NCI-H446 treated with DMSO at 0.1 percent for 48 hours (cell line): ENCODE results near the gene ING4.

Experiments used
- DNase-seq: peaks from one replicate; lab custom pipeline; 2025; lab: John Stamatoyannopoulos, UW

Gene ING4

DNA sequence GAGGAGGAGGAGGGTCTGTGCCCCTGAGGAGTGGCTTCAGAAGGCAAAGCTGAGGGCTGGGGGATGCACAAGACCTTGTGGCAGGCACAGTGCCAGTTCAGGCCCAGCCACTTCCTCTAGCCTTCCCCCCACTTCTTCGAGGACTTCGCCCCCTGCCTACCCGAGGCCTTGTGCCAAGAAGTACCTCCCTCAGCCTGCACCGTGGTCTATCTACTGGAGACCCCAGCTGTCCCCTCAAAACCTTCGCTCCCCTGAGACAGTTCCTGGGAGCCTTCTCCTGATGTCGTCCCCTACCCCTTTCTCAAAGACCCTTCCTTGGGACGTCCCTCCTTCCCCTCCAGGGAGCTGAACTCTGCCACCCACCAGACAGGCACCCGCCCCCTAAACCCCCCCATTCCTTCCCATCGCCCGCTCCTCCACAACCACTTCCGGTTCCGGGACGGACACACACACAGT, 25.7 kb upstream of the ING4 start:
- peak; percentile 34 for DNase-seq

DNA sequence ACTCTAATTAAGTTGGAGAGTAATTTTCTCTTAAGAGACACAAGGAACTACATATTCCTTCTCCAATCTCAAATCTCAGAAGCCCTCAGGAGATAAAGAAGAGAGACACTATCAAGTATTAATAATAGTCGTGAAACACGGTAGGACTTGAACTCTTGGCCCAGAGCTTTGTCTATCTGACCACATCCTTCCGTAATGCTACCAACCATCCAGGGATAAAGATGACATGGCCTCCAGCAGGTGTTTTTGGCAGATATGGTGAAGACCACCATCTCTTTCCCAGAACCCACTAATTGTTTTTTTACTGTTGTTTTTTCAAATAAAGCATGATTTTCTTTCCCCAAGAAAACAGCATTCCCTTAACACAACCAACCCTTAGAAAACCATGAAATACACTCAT, 22.9 kb upstream of the ING4 start:
- no peak for DNase-seq

DNA sequence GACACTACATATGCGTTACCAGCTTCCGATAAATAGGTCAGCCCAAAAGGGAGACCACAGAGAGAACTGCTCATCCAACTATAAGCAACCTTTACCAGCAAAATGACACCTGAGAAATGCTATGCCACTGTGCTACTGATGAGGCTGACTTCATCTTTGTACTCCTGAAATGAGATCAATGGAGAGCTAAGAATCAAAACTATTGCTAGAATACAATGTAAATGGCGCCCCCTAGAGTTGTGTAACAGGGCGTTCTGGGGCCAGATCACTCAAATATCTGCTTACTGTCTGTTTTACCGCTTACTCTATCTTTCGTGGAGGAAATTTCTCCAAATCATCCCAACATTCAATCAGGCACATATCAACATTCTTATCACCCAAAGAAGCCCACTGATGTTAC, 21.7 kb upstream of the ING4 start:
- peak; percentile 8 for DNase-seq

DNA sequence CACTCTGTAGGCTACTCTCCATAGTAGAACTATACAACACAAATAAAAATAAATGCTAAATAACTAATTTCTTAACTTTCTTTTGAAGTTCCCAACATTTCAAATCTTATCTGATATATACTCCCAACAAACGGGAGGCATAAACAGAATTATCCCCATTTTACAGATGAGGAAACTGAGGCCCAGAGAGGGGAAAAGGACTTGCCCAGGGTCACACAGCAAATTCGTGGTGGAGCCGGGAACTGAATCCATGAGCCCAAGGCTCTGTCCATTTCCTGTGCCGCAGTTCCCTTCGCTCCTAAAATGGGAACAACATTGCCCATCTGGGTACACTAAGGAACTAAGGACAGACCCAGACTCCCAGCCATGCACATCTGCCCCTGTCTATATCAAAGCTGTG, 14.0 kb upstream of the ING4 start:
- DNase-seq: no peak

DNA sequence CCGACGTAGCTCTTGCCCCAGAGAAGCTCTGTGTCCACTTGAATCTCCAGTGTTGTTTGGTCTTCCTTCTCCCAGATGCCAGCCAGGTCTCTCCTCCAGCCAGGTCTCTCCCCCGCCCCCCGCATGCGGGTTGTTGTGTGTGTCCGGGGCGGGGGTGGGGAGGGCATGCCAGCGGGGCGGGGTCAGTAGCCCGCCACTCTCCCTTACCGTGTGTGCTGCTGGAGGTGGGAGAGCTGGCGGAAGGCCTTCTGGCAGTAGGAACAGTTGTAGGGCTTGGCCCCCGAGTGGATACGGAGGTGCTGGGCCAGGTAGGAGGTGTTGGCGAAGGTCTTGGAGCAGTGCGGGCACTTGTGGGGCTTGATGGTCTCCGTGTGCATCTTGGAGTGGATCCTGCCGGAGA, 9.2 kb upstream of the ING4 start:
- no peak for DNase-seq

DNA sequence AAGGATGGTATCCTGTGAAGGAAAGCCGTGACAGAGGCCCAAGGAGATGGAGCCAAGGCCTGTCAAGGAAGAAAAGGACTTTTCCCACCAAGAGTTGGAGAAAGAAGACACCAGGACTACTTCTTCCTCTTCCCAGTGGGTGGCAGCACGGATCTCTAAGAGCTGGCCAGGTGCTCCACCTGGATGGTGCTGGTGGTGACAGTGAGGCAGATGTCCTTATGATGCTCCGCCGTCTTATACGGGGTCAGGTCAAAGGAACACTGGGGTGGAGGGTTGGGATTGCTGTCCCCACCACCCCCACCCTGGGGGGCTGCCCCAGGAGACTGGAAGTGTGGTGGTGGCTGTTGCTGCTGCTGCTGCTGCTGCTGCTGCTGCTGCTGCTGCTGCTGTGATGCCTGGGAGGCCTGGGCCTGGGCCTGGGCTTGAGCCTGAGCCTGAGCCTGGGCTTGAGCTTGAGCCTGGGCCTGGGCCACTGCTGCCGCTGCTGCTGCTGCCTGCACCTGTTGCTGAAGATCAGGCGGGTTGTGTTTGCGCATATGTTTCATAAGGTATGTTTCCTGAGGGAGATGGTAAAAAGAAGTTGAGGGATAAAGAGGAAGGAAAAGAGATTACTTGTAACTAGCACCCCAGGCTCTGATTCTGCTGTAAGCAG, 4.8 kb upstream of the ING4 start:
- DNase-seq: no peak

DNA sequence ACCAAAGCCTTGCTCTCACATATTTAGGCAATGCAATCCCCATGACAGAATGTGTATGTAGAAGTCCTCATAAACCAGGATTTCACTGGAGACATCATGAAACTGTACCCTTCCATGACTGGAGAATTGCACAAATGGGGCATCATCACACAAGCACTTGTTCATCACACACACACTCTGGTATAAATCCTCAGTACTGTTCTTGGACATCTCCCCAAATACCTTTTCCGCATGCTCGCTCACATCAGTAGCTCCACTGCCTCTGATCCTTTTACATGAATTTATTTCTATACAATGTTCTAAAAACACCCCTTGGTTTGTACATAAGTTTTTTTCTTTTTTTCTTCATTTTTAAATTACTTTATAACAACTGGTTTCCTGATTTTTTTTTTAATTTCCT, 3.3 kb upstream of the ING4 start:
- DNase-seq: no peak

DNA sequence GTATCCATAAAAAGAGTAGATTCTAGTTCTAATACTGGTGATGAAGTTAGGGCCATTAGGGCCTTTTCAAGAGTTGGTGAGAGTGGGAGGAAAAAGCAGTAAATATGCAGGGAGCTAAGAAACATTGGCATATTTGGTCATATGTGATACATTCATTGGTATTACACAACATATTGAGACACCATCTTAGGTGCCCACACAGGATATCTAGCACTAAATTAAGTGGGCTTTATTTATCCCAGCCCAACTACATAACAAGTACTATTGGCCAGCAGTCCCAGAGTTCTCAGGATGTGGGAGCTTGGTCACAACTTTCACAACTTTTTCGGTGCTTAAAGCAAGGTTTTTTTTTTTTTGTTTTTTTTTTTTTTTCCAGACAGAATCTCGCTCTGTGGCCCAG, 2.0 kb upstream of the ING4 start:
- DNase-seq: no peak

DNA sequence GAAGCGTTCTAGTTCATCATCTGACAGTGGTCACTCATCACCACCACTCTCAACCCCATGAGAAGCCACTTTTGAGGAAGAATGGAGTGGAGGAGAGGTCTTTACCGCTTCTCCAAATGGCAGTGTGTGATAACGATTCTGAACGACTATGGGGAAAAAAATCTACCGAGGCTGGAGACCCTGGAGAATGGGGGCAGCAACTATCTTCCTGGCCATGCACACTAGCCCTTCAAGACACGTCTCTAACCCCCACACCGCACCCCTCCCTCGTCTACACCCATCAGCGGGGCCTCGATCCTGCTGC, 365 bp downstream of the ING4 start:
- no peak for DNase-seq

DNA sequence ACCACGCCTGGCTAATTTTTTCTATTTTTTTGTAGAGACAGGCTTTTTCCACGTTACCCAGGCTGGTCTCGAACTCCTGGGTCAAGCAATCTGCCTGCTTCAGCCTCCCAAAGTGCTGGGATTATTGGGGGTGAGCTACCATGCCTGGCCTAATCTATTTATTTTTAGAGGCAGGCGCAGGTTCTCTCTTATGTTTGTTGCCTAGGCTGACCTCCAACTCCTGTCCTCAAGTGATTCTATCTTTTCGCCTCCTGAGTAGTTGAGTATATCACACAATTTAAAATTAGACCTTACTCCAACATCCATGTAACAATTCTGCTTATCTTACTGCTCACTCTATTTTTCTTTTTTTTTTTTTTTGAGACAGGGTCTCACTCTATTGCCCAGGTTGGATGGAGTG, 8.9 kb downstream of the ING4 start:
- DNase-seq: no peak

DNA sequence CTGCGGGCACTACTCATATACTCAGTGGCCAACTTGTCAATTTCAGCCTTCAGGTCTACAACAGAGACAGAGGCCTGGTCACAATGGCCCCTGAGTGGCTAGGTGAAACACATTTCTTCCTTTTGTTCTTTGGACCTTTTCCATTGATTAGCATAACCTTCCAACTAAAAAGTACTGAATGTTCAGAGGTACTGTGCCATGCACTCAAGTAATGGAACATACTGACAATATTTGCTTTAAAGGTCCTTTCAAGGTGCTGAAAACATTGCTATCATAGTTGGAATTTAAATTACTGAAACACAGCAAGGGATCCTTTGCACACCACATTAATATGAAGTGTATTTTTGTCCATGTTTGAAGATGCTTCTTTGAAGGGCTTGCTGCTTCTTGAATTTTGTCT, 9.6 kb downstream of the ING4 start:
- no peak for DNase-seq

DNA sequence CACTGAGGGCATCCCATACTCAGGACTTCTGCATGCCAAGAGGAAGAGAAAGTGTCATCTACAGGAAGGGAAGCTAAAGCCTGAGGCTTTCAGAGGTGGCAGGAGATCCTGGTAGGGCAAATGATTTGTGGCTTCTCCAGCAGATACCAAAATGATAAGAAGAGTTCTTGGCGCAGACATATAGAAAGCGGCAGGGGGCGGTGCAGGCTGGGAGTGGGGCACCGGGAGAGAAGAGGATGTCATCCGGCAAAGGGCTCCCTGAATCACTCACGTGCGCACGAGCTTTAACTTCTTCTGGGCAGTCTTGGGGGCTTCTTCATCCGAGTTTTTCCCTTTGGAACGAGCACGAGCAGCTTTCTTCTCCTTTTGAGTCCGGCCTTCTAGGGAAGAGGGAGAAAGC, 10.5 kb downstream of the ING4 start:
- no peak for DNase-seq

DNA sequence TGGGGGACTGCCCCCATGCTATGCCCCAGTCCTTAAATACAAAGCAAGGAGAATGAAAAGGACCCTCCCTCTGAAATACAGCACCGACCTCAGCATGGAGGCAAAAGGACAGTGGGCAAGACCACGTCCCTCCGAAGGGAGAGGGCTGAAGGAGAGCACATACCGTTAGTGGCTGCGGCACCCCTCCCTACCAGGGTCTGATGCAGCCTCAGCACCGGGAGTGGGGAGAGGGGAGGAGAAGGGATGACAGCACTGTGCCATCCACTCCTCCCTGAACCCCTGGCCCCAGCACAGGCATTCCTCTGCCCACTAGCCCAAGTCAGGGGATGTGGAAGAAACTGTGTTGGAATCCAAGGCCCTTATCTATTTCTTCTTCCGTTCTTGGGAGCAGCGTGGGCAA, 12.1 kb downstream of the ING4 start:
- DNase-seq: no peak

DNA sequence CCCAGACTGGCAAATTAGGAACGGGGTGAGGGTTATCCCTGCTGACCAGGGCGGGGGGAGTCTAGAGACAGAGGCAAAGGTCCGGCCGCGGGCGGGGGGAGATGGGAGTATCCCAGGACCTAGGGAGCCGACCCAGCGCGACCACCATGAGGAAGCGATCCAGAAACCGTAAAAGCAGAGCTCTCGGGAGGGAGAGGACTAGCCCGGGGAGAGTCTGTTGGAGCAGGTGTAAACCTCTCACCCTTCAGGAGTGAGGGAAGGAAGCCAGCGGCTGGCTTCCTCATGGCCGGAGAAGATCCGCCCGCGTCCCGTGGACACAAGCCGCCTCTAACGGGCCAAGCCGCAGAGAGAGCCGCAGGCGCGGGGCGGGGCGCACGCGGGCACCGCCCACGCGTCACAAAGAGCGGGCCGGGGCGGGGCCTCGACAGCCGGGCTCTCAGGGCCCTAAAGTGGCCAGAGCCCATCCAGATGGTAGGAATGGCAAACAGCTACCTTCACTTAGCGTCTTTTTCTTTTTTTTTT, 15.8 kb downstream of the ING4 start, which contains the start of gene ACRBP:
ACRBP (minus strand) TSS at position 350 of the 522 bp plus-strand sequence; CDS start at position 284, 66 bp downstream.
- no peak for DNase-seq

DNA sequence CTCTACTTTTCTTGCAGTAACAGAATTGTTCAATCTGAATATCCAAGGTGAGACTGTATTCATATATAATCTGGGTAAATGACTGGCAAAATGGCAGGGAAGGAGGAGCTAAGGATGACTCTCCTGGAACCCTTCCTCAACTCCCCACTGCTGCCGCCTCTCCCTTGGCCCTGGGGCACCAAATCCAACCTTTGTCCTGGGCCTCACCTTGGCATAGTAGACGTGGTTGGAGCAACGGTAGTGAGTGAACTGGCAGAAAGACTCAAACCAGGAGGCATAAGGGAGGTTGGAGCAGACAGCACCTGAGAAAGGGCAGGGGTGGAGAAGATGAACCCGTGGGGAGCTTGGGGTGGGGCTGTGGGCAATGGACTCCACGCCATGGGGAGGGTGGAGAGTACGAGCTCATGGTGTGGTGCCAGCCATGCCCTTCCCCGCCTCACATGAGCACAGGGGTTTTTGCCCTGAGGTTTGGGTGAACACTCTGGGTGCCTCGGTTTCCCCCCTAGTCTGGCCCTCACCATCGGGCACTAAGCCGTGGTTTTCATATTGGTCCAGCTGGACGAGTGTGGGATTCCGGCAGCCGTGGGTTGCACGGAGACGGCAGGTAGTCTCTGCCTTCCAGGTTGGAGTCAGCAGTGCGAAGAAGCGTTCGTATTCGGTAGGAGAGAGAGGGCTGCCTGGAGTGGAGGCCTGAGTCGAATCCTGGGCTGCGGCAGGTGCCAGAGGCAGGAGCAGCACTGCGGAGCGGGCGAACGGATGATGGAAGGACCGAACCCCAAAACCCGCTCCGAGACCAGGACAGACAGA, 16.4 kb downstream of the ING4 start:
- no peak for DNase-seq

DNA sequence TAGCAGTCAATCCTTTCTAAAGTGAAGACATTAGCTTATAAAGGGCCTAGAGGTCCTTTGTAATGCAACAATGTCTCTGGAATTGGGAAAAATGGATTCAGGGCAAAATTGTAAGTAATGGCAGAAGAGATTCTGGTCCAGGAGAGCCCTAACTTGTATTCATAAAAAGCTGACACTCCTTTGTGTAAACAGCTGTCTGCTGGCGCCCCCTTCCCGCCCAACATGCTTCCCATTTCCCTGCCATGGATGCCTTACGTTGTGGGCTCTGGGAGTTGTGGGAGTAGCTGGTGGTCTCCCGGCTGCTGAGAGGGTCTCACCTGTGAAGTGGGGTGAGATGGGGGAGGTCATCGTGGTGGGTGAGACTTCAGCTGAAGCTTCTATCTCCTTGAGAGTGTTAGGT, 18.0 kb downstream of the ING4 start:
- no peak for DNase-seq

DNA sequence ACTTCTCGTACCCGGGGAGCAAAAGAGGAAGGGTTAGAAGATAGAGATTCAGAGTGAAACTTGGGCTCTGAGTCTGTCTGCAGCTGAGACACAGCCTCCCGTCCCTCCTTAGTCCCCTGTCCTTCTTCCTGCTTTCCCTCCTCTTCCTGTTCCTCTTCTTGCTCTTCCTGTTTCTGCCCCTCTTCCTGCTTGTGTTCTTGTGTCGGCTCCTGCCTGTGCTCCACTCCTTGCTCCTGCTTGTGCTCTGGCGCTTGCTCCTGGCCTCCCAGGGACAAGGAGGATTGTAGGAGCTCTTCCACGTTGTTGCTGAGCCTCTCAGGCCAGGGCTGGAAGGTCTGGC, 18.7 kb downstream of the ING4 start:
- DNase-seq: no peak

DNA sequence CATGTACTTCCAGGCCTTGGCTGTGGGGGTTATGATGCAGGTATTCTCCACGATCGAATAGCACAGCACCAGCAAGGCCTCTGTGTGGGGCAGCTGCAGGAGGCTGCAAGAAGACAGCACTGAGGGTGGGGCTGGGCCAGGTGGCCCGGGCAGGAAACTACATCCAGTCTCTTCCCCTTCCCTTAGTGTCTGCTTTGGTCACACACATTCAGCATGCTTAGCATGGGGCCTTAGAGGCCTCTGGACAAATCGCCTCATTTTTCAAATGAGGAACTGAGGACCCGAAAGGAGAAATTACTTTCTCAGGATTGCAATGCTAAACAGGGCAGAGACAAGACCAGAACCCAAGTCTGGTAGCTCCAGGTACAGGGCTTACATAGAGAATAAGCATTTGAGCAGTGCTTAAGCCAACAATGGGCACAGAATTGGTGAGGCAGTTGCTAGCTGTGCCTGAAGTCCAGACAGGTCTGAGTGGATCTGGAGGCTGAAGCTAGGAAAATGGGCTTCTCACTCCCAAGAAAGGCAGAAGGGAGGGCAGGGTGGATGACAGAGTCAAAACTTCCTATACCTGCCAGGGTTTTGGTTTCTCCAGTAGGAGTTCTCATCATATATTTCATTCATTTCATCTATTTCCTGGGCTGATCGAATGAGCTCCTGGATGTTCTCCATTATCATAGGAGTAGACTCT, 19.2 kb downstream of the ING4 start:
- no peak for DNase-seq

DNA sequence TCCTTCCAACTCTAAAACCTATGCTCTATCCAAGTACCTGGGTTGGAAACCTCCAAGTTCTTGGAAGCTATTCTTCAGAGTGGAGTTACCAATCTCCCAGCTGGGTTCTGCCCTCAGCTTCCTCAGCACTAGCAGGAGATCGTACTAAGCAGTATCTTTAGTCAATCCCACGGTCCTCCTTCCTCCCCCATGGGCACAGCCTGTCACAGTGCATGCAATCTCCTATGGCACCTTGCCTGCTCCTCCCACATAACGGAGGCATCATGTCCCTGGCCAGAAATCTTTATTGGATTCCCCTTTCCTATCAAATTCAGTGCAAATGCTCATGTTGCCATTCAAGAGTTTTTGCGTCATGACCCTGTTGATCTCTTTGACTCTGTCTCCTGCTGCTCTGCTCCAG, 21.8 kb downstream of the ING4 start:
- DNase-seq: no peak

DNA sequence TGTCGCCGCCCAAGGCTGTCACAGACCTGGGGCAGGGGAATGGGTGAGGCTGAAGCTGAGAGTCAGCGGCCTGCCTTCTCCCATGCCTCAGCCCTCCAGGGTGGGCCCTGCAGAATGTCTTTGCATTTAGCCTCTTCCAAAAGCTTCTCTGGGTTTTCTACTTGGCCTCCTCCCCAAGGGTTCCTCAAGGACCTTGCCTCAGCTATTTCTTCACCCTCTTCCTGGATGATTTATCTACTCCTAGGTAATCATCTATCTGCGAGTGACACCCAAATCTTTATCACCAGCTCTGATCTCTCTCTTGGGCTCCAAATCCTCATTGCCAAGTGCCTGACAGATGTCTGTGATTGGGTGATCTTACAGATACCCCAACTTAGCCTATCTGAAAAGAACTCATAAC, 22.4 kb downstream of the ING4 start:
- DNase-seq: no peak

DNA sequence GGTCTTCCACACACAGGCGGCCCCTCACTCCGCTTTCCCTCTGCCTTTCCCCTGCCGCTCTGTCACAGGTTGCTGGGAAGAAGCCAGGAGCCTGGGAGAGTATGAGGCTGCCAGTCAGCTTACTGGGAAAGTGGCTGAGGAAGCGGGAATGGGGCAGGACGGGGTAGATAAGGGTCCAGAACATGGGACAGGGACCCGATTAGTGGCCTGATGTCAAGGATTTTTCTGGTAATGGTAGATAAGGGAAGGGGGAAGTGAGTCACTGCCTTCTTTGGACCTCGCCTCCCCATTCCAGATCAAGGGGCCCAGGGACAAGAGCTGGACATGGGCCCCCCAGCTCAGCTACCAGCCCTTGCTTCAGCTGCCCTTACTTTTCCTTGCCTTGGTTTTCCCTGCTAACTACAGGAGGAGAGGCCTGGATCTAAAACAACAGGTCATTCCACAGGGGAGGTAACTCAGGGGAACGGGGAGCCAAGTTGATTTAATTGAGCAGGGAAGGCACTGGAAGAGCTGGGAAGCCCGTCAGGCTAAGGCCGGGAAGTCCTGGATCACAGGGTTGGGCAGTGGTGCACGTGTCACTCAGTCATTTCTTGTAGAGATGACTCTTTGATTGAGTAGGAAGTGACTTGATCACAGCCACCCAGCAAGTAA, 23.6 kb downstream of the ING4 start:
- no peak for DNase-seq

DNA sequence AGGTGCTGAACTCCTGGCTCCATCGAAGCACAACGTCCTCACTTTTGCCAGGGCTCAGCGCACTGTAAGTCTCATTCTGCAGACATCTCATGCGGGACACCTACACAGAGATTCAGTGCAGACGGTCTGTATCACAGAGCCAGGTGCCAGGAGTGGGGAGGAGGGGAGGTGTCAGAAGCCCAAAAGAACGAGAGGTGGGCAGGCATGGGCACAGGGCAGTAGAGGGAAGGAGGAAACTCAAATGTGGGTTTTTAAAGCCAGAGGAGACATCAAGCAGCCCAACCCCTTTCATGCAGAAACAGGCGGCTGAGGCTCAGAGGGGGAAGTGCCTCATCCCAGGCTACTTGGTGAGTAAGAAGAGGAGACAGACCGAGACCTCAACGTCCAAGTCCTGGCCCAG, 24.6 kb downstream of the ING4 start:
- DNase-seq: no peak
